NCI-H2171 treated with DMSO at 0.1 percent for 48 hours (cell line): ENCODE data around the gene NXNL1.
"Not testable (repeated sequence)": the region's sequence is repeated elsewhere in the genome, so short reads cannot be mapped to it uniquely, and the experiment has no call there.

Source experiments
- DNase-seq: peaks from one replicate; lab custom pipeline; 2025; lab: John Stamatoyannopoulos, UW

The NXNL1 gene, protein sequence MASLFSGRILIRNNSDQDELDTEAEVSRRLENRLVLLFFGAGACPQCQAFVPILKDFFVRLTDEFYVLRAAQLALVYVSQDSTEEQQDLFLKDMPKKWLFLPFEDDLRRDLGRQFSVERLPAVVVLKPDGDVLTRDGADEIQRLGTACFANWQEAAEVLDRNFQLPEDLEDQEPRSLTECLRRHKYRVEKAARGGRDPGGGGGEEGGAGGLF

DNA sequence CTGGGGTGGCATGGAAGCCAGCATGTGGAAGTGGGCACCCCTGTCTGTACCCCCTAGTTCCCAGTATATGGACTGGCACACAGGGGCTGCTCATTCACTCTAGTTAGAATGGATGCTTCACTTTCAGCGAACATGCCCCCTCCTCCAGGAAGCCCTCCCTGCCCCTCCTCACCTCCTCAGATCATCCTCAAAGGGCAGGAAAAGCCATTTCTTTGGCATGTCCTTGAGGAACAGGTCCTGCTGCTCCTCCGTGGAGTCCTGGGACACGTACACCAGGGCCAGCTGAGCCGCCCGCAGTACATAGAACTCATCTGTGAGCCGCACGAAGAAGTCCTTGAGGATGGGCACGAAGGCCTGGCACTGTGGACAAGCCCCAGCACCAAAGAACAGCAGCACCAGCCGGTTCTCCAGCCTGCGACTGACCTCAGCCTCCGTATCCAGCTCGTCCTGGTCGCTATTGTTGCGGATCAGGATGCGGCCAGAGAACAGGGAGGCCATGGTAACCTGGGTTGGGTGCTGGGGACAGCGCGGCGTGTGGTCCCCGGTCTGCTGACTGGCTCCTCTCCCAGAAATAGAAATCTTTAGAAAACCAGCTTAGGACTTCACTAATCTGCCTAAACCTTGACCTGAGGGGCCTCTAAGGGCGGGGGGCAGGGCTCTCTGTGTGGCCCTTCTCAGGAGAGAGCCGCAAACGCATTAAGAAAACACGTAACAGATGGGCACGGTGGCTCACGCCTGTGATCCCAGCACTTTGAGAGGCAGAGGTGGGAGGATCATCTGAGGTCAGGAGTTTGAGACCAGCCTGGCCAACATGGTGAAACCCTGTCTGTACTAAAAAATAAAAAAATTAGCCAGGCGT lies at the start of gene NXNL1:
TSS of gene NXNL1 (minus strand) at position 555 of the 859 bp plus-strand sequence. CDS start at position 498, 57 bp downstream.
- DNase-seq: no peak

DNA sequence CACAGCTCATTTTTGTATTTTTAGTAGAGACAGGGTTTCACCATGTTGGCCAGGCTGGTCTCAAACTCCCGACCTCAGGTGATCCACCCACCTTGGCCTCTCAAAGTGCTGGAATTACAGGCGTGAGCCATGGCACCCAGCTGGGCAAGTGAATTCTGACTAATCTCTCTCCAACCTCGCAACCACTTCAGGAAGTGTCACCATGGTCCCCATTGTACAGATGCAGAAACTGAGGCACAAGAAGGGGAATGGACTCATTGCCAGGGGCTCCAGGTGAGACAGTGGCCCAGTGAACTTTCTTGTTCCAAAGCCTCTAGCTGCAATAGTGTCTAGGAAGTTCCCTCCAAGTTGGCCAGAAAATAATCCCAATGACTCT lies 47.8 kb upstream of the NXNL1 start:
- DNase-seq: not testable (repeated sequence)

DNA sequence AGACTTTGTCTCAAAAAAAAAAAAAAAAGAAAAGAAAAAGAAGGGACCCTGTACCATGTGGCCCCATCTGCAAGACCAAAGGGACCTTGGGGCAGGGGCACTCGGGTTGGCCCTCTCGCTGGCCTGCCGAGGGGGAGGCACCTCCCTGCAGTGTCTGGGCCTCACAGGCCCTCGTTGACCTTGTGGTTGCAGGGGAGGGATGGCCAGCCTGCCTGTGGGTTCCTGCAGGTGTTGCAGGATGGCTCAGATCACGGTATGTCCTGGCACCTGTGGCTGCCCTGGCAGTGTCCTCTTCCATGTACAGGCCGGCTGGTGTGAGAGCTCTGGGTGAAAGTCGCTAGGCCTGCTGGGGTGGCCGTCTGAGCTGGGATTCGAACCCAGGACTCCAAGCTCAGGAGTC lies 46.0 kb upstream of the NXNL1 start:
- no peak for DNase-seq

DNA sequence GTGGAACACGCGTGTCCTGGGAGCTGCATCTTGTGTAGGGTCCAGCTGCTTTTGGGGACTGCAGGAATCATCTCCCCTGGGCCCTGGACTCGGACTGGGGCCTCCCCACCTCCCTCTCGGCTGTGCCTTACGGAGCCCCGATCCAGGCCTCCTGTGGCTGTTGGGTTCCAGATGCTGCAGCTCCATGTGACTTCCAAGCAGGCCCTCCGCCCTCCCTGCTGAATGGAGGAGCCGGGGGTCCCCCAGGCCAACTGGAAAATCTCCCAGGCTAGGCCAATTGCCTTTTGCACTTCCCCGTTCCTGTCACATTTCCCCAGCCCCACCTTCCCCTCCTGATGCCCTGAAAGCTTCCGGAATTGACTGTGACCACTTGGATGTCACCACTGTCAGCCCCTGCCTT lies 44.5 kb upstream of the NXNL1 start:
- DNase-seq: no peak

DNA sequence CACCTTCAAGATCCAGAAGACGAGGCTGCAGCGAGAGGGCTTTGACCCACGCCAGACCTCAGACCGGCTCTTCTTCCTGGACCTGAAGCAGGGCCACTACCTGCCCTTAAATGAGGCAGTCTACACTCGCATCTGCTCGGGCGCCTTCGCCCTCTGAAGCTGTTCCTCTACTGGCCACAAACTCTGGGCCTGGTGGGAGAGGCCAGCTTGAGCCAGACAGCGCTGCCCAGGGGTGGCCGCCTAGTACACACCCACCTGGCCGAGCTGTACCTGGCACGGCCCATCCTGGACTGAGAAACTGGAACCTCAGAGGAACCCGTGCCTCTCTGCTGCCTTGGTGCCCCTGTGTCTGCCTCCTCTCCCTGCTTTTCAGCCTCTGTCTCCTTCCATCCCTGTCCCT lies 43.7 kb upstream of the NXNL1 start:
- DNase-seq: no peak

DNA sequence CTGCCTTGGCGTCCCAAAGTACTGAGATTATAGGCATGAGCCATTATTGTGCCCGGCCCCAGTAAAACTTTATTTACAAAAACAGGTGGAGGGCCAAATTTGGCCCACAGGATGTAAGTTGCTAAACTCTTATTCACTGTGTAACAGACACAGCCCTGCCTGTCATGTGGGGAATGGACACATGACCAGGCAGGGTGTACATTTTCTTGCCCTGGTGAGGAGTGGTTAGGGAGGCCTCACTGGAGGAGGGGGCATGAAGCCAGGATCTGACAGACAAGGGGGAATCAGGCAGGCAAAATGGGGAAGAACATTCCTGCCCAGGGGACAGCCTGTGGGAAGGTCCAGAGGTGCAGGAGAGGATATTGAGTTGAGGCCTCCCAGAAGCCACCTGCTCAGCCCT lies 43.3 kb upstream of the NXNL1 start:
- DNase-seq: no peak

DNA sequence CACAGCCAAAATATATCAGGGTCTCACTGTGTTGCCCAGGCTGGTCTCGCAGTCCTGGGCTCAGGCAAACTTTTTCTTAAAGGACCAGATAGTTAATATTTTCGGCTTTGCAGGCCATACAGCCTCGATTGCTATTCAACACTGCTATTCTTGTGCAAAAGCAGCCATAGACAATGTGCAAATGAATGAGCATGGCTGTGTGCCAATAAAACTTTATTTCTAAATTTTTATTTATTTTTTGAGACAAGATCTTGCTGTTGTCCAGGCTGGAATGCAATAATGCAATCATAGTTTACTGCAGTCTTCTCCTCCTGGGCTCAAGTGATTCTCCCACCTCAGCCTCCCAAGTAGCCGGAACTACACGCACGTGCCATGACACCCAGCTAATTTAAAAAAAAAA lies 42.5 kb upstream of the NXNL1 start:
- DNase-seq: no peak

DNA sequence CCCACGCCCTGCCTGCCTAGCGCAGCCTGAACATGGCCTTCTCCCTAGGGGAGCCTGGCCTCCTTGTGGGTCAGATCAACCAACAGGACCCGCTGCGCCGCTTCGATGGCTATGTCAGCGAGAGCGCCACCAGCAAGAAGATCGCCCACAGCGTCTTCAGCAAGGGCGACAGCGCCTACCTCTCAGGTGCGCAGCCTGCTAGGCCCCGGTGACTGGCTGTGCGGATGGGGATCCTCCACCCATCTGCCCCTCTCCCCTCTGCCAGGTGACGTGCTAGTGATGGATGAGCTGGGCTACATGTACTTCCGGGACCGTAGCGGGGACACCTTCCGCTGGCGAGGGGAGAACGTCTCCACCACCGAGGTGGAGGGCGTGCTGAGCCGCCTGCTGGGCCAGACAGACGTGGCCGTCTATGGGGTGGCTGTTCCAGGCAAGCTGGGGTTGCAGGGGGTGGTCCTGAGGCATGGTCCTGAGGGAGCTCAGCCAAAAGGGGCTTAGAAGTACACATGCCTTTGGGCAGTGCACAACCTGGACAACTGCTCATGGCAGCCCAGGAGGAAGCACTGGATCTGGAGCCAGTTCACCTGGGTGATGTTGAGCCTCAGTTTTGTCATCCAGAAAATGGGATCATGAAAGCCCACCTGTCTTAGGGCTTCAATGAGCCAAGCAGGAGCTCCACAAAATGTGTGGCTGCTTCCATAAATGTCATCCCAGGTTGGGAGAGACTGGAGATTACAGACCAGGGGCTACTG lies 39.9 kb upstream of the NXNL1 start:
- no peak for DNase-seq

DNA sequence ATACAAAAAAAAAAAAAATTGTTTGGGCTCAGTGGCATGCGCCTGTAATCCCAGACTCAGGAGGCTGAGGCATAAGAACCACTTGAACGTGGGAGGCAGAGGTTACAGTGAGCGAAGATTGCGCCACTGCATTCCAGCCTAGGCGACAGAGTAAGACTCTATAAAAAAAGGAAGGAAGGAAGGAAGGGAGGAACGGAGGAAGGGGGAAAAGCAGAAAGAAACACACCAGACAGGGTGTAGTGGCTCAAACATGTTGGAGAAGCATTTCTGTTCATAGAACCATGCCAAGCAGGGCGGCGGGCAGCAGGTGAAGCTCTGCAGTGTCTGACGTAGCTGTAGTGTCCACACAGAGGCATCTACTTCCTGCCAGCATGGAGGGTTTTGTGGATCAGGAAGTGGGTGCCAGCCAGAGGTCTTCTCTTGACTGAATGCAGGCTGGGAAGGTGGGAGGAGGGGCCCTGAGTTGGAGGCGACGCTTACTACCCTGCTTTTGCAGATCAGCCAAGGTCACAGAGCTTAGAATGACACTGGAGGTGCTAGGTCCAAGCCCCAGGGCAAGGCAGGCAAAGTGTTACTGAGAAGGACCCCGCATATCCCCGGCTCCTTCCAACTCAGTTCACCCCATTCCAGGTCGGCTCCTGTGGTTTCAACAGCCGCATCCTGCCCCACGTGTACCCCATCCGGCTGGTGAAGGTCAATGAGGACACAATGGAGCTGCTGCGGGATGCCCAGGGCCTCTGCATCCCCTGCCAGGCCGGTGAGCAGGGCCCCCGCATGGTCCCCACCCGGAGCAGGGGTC lies 39.1 kb upstream of the NXNL1 start:
- DNase-seq: no peak

DNA sequence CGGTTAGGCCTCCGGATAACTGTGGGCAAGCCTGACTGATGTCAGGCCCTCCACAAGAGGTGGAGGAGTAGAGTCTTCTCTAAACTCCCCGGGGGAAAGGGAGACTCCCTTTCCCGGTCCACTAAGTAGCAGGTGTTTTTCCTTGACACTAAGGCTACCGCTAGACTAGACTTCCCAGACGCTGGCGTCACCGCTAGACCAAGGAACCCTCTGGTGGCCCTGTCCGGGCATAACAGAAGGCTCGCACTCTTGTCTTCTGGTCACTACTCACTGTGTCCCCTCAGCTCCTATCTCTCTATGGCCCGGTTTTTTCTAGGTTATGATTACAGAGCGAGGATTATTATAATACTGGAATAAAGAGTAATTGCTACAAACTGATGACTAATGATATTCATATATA lies 38.3 kb upstream of the NXNL1 start:
- DNase-seq: not testable (repeated sequence)

DNA sequence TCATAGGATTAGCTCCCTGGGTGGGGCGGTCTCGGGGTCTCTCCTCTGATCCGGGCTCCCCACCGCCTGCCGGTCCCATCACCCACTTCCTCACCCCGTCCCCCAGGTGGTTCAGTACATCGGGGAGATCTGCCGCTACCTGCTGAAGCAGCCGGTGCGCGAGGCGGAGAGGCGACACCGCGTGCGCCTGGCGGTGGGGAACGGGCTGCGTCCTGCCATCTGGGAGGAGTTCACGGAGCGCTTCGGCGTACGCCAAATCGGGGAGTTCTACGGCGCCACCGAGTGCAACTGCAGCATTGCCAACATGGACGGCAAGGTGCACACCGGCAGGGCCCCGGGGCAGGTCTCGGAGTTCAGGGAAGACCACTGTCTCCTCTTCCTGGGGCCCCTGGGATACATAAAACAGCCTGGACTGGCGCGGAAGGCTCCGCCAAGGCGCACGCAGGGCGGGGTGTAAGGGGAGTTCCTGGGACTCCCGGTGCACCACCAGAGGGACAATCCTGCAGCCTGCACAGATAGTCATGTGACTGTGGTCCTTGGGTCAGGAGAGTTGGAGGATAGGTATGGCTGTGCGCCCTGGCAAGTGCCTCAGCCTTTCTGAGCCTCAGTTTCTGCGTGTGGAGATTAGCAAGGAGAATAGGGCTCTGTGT lies 36.5 kb upstream of the NXNL1 start:
- no peak for DNase-seq

DNA sequence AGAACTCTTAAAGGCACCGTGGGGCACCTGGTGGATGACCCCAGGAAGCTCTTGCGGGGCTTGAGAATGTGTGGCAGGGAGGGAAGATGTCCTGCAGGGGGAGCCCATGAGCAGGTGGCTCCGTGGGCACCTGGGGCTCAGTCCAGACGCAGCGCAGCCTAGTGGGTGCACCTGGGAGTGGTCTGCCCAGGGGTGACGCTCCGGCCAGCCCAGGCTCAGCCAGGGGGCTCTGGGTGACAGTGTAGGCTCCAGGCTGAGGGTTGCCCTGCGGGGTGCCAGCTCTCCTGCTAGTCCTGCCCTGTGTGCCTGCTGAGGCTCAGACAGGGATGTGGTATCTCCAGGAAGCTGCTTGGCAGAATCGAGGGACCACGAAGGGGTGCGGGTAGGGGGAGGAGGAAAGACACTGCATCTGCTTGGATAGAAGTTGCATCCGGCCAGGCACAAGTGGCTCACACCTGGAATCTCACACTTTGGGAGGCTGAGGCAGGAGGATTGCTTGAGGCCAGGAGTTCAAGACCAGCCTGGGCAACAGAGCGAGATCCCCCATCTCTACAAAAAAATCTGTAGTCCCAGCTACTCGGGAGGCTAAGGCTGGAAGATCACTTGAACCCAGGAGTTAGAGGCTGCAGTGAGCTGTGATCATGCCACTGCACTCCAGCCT lies 35.7 kb upstream of the NXNL1 start:
- DNase-seq: peak; percentile 54

DNA sequence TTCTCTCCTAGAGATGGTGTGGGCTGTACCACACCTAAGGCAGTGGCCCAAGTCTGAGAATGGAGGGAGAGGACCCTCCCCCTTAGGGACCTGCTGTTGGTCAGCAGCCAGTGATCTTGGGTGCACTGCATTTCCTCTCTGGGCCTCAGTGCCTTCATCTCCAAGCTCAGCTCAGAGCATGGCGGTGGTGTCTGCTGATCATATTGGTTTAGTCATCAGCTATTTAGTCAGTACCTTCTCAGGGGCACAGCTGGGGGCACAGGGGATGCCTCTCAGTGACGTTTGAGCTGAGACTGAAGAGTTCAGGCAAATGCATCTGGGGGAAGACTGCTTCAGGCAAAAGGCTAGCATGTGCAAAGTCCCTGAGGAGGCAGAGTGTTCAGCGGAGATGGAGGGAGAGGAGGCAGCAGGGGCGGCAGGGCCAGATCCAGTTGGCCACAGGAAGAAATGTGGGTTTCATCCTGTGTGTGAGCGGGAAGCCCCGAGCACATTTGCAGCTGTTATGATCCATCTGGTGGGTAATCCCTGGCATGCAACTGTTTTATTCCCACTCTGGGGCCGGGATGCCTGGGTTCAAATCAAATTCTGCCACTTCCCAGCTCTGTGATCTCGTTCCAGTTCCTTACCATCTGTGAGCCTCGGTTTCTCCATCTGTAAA lies 35.0 kb upstream of the NXNL1 start:
- DNase-seq: no peak

DNA sequence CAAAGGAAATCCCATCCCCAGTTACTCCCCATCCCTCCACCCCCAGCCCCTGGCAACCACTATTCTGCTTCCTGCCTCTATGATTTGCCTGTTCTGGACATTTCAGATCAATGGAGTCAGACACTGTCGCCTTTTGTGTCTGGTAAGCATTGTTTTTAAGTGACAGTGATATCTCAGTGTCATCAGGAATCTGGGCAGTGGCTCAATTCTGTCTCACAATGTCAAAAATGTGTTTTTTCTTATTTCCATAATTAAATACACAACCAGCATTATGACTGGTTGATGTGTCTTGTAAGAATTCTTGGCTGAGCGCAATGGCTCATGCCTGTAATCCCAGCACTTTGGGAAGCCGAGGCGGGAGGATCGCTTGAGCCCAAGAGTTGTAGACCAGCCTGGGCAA lies 30.6 kb upstream of the NXNL1 start:
- DNase-seq: no peak

DNA sequence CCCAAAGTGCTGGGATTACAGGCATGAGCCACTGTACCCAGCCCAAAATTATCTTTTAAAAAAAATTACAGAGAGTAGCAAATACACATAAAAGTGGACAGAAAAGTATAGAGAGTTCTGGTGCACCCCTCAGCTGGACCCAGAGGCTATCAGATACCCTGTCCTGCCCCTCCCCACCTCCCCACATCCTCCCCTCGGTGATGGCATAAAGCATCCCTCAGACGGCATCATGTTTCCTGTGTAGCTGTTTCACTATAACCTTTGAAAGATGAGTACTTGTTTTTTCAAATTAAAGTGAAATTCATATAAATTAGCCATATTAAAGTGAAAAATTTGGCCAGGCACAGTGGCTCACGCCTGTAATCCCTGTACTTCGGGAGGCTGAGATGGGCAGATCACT lies 29.7 kb upstream of the NXNL1 start:
- DNase-seq: no peak

DNA sequence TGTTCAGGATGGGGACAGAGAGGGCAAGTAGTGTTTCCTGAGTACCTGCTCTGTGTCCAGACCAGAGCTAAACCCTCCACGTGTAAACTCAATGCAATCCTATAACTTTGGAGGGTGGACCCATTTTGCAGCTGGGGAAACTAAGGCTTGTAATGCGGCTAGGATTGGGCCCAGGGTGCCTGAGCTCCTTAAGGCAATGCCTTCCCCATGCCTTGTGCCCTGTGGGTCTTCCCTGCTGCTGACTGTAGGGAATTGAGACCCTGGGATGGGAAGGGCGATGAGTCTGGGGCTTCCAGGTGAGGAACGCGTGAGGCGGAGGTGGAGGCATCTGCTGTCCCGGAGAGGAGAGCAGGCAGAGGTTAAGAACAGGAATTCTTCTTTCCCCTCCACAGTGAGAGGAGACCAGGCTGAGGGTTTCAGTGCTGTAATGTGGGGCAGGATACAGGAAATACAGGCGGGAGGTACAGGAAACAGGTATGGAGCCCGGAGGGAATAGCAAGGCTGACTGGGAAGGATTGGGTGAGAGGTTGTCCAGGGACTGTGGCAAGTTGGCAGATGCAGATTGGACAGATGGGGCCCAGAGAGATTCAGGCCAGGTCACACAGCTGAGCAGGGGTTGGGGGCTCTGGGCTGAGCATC lies 28.8 kb upstream of the NXNL1 start:
- DNase-seq: no peak

DNA sequence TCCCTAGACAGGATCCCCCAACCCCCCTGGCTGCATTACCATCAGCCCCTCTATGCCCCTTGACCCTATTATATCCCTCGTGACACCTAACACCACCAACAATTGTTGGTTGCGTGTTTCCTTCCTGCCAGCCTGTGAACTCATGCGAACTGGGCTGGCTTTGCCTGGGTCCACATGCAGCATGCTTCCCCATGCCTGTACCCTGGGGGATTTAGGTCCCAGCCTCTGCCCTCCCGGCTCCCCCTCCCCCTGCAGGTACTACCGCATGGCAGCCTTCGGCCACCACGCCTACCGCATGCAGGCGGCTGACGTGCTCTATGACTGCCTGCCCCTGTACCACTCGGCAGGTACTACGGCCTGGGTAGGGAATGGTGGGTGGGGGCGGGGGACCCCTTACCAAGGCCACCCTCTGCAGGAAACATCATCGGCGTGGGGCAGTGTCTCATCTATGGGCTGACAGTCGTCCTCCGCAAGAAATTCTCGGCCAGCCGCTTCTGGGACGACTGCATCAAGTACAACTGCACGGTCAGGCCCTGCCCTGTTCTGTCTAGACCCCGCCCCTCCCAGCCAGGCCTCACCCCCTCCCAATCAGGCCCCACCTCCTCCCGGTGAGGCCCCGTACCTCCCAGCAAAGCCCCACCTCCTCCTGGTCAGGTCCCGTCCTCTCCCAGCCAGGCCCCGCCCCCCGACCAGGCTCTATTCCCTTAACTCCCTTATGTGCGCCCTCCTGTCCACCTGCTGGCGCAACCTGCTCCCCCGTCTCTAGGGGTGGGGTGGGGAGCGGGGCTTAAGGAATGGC lies 28.1 kb upstream of the NXNL1 start:
- DNase-seq: no peak

DNA sequence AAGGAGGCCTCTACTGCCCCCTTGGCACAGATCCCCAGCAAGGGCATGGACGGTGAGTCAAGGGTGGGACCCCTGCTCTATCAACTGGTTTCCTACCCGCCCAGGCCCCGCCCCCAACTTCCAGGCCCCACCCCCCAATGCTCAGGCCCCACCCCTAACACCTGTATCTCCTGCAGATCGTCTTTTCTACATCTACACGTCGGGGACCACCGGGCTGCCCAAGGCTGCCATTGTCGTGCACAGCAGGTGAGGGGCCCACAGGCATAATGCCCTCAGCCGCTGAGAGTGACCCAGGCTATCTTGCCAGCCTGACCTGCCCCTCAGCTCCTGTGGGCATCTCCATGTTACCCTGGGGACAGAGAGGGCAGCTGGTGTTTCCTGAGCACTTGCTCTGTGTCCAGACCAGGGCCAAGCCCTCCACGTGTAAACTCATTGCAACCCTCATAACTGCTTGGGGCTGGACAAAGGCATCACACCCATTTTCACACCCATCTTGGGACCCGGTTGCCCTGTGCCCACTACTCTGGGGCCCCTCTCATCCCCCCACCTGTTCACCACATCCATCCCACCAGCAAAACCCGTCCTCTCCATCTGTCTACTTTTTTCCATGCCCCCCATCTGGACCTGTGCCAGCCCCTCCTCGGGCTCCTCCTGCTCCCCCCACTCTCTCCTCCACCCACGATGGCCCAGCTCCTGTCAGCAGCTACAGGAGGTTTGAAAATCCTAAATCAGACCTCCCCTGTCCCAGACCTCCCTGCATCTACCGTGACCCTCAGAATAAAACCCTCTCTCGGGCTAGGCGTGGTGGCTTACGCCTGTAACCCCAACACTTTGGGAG lies 26.8 kb upstream of the NXNL1 start:
- peak; percentile 6 for DNase-seq
